Kasumi-1 (cell line): ENCODE measurements around the gene MYLK4.
A peak's percentile ranks its signal among the peaks of the same experiment; 100 is the strongest.

Experiments used
- DNase-seq, 2 experiments: peaks; one replicate each; lab custom pipeline; 2025; lab: John Stamatoyannopoulos, UW

MYLK4 gene

DNA sequence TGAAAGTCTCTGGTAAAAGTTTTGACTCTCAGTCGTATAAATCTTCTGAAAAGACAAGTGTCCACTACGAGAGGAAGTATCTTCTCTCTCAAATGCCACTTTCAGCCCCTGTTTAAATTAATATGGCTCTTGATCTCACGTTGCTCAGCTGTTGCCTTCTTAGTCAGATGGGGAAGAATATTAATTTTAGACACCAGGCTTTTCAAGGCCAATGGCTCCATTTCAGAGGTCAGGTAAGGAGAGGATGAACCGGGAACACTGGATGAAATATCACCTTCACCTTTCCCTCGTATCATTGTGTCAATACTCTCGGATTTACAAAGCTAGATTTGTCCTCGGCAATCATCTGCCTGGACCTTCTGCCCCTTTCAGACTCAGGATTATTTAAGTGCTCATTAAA is at the start of gene MYLK4:
Gene MYLK4 (minus strand): TSS at position 91 of the 400 bp plus-strand sequence. CDS start 1,628 bp downstream, outside the sequence.
- DNase-seq = no peak

DNA sequence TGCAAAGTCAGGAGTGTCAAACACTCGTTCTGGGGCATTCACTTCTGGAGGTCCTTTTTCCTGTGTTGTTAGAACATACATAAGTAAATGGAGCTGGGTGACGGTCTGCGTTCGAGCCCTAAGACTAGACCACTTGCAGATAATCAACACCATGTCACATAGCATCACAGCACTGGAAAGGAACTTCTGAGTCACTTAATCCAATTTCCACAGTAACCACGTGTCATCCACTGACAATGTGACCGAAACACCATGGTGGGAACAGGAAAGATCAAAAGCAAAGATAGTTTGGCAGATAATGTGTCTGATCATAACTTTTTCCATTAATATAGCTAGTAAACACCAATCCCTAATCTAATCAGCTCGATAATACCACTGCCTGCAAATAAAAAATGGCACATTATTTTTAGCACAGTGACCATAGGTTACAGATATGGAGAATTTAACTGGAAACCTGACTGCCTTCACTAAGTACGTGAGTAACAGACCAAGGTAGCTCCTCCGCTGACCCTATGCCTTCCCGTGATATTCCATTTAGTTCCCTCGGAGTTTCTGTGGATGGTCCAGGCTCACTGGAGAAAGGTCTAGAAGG is 49.3 kb upstream of the MYLK4 start:
- peak in 1 of 2 experiments; percentile 5 for DNase-seq

DNA sequence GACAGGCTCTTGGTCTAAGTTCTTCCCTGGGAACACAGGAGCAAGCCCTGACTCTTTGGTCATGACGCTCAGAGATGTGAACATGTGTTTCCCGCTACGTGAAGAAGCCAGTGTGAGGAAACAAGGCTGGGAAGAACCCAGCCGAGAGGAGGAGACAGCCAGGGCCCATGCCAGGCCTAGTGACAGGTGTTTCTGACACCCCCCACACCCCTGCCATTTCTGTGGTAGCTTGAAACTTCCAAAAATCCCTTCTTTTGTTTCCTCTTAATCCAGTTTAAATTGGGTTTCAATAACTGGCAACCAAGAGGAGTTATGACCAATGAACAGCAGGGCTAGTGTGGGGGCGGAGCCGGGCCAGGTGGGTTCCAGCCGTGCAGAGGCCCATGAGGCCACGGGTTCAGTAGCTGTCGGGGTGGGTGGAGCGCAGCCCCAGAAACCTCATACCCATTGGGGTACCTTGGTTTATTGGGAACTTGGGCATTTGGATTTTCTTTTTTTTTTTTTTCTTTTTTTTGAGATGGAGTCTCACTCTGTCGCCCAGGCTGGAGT is 47.9 kb upstream of the MYLK4 start:
- DNase-seq = no peak

DNA sequence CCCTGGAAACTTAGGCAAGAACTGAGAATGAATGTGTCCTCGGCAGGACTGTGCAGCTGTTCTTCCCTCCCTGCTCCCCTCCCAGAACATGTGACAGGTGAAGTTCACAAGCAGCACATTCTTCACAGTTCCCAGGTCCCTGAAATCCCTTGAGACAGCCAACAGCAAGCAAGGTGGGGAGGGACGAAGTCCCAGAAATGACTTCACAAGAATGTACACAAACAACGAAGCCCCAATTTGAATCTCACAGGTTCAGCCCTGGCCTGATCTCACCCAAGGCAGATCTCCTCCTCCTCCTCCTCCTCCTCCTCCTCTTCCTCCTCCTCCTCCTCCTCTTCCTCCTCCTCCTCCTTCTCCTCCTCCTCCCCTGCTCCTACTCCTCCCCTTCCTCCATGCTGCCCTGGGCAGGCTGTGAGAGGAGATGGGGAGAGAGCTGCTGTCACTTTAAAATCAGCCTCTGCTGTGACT is 46.9 kb upstream of the MYLK4 start:
- peak in 1 of 2 experiments; percentile 35 for DNase-seq

DNA sequence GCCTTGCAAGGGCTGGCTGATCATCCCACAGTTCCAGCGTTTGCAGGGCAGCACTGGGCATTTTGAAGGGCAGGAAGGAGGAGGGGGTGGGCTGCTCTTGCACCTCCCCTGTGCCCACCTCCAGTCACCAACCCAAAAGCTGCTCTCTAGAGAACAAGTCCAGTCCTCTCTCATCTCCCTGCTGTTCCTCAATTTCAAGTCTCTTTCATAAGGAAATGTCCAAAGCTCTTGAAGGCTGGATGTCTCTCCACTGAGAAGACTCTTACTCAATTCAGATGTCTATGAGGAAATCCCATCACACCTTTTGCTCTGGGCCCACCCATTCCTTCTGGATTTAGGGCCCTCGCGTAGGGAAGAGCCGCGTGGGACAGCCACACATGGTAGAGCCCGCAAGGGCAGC is 46.1 kb upstream of the MYLK4 start:
- DNase-seq = peak; percentile 14 to 21

DNA sequence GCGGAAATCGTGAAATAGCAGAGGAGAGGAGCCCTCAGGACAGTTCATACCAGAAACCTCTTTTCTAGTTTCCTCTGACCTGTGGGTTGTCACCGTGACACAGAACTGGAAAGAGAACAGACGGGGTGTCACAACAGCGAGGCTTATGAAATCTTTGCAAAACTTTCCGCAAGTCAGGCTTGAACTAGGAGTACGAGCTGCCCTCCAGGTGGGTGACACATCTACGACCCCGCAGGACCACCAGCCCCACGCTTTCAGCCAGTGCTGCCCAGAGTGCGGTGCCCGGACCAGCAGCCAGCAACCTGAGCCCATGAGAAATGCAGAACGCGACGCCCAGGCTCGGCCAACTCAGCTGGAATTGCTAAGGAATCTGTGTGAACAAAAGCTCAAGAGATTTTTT is 45.2 kb upstream of the MYLK4 start:
- peak; percentile 13 to 21 for DNase-seq

DNA sequence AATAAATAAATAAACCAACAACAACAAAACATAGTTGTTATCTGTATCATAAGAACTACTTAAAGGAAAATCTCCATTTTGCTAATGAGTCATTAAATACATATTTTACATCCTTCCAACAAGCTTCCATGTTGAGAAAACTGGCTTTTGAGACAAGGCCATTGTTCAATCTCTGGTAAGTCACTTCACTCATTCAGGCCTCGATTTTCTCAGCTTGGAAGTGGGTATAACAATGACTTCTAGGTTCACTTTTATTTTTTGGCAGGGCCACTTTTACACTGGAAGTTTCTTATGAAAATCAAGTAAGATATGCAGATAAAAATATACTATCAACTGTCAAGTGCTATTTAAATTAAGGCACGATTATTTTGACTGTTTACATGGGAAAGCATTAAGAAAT is 44.4 kb upstream of the MYLK4 start:
- DNase-seq = no peak

DNA sequence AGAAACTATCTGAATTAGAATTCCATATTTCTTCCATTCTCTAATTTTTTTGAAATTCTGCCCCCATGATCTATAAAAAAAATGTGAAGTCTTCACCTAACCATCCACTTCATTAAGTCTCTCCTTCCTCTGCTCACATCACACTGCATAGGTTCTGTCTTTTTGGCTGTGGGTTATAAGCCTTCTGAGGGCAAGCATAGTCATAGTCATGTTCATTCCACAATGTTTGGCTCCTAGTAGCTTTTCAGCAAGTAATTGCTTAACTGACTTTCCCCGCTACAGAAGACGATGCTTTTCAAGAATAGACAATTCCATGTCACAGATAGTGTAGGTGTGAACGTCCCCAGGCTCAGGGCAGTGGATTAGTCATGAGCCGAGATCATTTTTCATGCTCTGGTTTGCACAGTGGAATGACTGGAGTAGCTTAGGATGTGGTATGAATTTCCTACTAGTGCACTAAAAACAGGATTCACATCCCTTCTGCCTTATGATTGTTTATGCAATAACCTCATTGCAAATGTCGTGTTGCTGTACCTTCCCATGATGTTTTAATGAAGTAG is 43.5 kb upstream of the MYLK4 start:
- no peak for DNase-seq

DNA sequence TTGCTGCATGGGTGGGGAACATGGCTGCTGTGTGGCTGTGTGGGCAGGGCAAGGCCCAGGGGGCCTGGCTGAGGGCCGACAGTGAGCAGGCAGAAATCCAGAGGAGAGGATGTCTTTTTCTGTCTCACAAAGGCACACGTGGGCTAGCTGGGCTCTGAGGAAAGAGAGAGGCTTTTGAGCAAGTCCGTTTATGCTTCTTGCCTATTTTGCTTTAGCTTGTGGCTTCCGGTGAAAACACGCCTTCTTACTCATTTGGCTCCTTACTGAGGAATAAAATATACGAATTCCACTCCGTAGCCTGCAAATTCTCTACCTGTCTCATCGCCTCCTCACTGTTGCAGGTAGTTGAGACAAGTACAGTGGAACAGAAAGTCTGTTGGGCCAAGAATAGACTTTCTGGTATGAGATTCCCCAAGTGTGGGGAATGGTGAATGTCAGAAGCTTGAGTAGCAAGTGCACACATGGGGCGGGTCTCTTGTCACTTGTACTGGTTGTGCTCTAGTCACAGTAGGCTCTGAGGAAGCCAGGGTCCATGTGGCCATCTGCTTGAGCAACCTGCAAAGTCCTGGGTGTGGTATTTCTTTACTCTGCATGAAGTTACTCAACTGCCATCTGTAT is 42.9 kb upstream of the MYLK4 start:
- DNase-seq = peak; percentile 83 to 86

DNA sequence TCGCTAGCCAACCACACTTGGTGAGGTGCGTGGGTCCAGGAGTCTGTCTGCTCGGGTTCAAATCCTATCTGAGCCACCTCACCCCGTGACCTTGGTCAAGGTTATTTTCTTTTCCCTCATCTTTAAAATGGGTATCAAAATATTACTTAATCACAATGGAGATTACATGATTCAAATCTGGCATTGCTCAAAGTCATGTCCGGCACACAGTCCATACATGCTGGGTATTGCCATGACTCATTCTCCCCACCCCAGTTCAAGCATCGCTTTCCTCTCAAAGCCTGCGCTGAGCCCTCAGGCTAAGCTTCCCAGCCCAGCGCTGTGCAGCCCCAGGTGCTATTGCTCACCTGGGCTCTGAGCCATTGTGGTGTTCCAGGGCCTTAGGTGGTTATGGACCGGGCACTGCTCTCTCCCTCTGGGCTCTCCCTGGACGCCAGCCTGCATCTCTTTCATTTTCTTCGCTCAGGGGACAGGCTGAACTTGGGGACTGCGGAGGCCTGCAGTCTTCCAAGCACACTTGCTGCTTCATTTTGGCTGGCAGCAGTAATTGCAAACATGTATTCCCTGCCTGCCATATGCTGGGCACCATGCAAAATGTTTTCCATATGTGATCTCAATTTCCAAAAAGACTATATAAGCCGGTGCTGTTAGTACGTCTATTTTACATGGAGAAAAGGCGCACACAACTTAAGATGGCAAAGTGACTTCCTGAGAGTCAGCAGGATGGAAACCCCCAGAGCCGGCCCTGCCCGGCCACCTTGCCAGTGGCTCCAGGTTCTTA is 41.8 kb upstream of the MYLK4 start:
- DNase-seq = no peak

DNA sequence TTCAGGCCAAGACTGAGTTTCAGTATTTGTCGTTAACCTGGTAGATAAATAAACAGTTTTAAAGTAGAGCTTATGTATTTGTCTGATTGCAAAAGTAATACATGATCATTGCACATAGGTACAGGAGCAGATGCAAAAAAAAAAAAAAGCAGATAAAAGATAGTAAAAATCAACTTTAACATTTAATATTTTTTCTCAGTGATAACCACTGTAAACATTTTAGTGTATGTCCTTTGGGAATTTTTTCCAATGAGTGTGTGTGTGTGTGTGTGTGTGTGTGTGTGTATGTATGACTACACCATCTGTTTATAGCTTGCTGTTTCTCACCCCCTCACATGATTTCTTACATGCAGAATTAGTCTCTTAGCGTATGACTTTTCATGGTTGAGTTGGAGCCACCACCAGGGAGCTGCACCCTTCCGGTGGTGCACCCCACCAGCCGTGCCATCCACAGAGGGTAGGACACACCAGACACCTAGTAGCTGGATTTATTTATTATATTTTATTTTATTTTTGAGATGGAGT is 40.8 kb upstream of the MYLK4 start:
- DNase-seq = no peak

DNA sequence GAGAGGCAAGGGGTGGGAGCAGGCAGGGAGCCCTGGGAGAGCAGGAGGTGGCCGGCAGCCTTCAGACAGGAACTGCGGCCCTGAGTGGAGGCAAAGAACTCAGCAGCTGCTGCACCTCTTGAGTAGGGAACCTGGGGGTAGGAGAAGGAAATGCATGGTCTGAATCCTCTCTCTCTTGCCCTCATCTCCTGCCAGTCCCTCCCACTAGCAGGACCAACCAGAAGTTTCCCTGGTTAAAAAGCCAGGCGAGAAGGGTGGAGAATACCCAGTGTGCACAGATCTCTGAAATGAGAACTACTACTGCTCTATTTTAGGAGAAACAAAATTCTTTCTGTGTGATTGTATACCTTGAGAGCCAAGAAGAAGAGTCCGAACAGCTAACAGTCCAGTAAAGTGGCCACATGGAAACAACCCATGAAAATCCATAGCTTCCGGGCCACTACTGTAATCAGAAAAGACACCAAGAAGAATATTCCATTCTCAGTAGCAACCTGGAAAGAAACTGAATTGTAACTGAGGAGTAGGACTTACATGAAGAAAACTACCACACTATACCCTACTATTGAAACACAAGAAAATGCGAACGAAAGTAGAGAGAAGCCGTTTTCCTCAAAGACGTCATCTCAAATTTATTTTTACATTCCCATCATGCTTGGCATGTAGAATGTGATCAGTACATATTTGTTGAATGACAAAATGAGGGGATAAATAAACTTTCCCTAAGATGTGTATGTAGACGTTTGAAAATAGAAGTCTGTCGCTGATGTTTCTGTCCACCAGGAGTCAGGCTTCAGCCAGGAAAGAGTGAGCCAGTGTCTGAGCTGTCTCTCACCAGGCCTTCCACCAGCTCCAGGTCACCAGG is 40.1 kb upstream of the MYLK4 start:
- peak; percentile 88 to 91 for DNase-seq

DNA sequence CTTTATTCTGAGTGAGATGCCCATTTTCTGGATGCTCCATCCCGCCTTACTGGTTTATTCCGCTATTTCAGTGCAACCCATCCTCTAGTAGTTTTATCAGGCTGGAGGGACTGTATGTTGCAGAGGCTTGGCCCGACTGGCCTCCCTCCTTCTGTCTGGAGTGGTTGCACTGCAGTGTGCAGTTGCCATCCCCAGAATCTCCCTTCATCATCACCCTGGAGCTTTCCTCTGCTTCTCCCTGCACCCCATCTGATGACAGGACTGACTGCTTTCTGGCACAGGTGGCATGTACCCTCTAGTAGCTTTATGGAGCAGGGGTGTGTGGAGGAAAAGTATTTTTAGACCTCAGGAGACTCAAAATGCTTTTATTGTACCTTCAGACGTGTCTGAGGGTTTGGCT is 35.5 kb upstream of the MYLK4 start:
- no peak for DNase-seq

DNA sequence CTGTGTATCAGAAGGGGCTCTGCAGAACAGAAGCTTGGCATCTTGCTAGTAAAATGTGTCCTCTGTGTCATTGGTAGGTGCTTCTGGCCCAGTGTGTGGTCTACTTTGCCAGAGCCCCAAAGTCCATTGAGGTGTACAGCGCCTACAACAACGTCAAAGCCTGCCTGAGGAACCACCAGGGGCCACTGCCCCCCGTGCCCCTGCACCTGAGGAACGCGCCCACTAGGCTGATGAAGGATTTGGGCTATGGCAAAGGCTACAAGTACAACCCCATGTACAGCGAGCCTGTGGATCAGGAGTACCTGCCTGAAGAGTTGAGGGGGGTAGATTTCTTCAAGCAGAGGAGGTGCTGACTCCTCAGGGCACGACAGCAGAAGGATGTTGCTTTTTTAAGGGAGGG is 34.2 kb upstream of the MYLK4 start:
- DNase-seq = no peak

DNA sequence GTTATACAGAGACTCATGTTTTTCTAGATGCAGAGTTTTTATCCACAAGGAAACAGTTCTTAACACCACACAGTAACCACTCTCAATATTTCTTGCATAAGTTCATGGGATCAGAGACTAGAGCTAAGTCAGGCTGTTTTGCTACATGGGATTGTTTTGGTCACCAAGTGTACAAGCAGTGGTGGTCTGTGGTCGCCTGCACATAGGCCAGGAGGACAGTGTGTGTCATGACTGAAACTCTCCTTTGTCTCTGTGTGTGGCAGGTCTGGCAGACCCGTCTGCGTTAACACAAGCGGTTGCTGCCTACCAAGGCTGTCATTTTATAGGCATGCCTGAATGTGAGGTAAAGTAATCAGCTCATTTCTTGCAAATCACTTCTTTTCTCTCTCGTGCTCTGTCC is 33.3 kb upstream of the MYLK4 start:
- DNase-seq = no peak

DNA sequence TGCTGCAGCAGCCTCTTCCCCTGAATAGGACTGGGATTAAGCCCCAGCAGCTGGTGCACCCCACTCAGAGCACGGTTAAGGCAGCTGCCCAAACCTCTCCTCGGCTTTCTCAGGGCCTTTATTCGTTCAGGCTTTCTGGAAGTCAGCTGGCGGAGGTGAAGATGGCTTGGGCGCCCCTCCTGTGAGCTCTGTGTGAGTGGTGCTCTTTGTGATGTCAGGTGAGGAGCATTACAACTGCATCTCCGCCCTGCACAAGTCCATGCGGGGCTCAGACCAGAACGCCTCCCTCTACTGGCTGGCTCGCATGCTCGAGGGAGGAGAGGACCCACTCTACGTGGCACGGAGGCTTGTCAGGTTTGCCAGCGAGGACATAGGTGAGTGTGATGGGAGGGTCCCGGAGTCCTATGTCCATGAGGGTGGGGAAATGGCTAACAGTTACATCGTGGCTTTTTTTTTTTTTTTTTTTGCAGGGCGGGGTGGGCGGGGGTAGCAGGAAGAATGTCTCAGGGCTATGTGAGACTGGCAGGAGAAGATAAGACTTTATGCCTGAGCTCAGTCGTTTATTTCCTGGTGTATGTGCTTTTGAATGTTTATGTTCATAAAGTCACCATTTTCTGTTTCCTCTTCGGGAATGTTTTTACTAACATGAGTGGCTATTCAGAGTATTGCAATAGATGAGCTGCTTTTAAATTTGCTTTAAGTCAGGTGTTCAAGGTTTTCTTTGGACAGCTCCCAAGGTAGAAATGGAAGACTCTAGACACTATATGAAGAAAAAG is 32.7 kb upstream of the MYLK4 start:
- peak in 1 of 2 experiments; percentile 11 for DNase-seq

DNA sequence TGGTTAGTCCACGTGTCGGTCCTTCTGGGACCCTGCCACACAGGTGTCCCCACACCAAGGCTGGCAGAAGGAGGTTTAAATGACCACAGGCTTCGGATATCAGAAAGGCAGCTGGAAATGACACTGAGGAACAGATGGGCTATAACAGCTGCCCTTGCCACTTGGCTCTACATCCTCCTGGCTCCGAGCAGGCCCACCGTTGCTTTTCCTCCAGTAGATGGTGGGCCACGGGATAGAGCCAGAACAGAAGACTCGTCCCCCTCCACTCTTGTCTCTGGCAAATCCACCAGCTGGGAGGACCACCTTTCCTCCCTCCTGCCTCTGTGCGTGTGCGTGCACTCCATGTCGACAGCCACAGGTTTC is 32.1 kb upstream of the MYLK4 start:
- no peak for DNase-seq

DNA sequence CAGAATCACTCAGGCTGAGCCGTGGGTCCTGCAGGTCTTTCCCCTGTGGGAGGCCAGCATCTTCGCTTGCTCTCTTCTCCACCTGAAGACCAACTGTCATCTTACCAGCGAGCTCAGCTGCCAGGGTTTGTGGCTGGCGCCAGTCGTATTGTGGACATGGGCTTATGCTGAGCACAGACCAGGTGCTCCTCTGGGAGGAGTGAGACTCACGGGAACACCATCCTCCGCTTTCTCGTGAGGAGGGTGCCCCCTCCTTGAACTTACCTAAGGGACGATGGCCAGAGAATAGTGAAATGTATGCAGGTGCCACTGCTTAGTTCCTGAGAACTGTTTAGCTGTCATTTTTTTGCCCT is 31.6 kb upstream of the MYLK4 start:
- no peak for DNase-seq

DNA sequence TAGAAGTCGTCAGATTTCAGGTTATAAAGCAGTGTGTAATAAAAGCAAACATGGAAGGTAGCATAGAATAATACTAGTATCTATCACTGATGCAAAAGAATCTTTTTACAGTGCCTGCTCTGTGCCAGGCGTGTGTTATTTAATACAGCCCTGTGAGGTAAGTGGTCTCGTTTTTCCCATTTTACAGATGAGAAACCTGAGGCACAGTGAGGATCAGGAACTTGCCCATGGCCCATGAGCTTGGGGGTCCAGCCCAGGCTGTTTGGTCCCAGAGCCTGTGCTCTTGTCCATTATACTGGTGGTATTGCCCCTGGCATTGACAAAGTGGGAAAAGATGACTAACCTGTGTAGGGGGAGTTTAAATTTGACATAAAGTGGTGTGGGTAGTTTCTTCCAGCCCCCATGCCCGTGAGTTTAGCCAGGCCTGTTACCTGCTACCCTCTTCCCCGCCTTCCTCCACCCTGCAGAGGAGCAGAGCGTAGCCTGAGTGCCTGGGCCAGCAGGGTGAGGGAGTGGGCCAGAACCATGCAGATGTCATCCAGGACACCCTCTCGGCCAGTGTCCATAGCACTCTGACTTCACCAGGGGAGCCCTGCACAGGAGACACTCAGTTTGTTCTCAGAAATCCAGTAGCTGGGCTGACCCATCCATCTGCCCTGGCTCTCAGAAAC is 31.1 kb upstream of the MYLK4 start:
- no peak for DNase-seq

DNA sequence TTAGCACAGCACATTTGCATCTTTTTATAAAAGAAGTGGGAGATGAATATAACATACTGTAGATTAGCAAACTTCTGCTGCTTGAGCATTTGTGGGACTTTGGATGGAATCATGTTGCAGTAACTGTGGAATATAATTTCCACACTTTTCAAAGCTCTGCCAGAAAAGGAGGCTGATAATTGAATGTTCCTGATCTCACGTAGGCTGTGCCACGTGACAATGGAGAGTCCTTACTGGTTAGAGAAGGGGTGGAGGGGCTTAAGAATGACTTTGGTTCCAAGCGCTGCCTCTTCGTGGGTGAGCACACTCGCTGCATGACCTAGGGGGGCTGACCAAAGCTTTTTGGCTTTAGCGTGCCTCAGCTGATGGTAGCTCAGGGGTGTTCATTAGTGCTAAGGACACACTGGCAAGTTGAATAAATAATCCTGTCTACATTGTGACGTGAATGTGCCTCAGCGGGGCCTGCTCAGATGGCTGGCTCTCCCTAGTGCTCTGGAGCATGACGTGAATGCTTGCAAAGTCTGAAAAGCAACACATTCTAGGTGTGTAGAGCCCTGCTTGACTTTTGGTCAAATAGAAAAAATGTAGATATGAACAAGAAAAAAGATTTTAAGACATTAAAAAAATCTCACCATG is 29.5 kb upstream of the MYLK4 start:
- DNase-seq = no peak
